B cell (primary cell): ENCODE results near the gene CHD9. TPM values are rescaled to one million over a fixed set of nuclear protein-coding genes. Genes with fewer than 3 reads are reported as not detected.
"Not testable (repeated sequence)": the region's sequence is repeated elsewhere in the genome, so short reads cannot be mapped to it uniquely, and the experiment has no call there.

ENCODE experiments used
- ATAC-seq: fragments of 200-7000 bp; cut with Tn5 transposase; one replicate; pipeline ENCODE4 v1.10.0; 2021; ENCODE audit warnings: low read depth, mild to moderate bottlenecking, moderate number of reproducible peaks, moderate library complexity
- CTCF ChIA-PET: fragments of 350-600 bp; sonication (Branson Sonifier 250); formaldehyde crosslinking; loops from one replicate; lab custom pipeline; 2021; ENCODE audit warnings: antibody characterized with exemption, inconsistent platforms; lab: Charles Lee
- POLR2A ChIA-PET: fragments of 350-600 bp; sonication (Branson Sonifier 250); formaldehyde crosslinking; loops from one replicate; lab custom pipeline; 2021; ENCODE audit warnings: antibody characterized with exemption; lab: Charles Lee
- DNase-seq: peaks from one replicate; pipeline ENCODE4 v3.0.0; 2013
- H2AFZ ChIP-seq: 2 replicates; pipeline ENCODE4 v1.6.1; 2012; ENCODE audit warnings: mild to moderate bottlenecking, low read depth, low read length; ENCODE audit not compliant: insufficient read depth, poor library complexity, severe bottlenecking
- H3K27ac ChIP-seq, 2 donors: 1 replicate in 1 of 2; 2 replicates in 1 of 2; pipeline ENCODE4 v1.5.1; 2012 to 2013; ENCODE audit warnings: low read length in 2 of 2, mild to moderate bottlenecking in 2 of 2, moderate library complexity in 1 of 2
- H3K27me3 ChIP-seq, 4 experiments: fragments of 200-600 bp in 1 of 4; sonication (generic) in 1 of 4; replicated peaks in 1 of 4; 1 replicate in 2 of 4; 2 replicates in 2 of 4; pipeline versions ENCODE4 v1.6.1 to v1.7.0; 2013 to 2016; ENCODE audit warnings: low read length in 3 of 4, mild to moderate bottlenecking in 2 of 4, mixed read lengths in 1 of 4, moderate library complexity in 1 of 4; ENCODE audit not compliant: insufficient read depth in 4 of 4, control insufficient read depth in 3 of 4; ENCODE audit errors: control extremely low read depth in 1 of 4
- H3K36me3 ChIP-seq, 2 experiments: replicated peaks in 1 of 2; 1 replicate in 1 of 2; 2 replicates in 1 of 2; pipeline versions ENCODE4 v1.6.1 to v1.7.1; 2013; ENCODE audit warnings: low read length in 1 of 2; ENCODE audit not compliant: insufficient read depth in 2 of 2, control insufficient read depth in 1 of 2; ENCODE audit errors: control extremely low read depth in 1 of 2, extremely low read depth in 1 of 2
- H3K4me1 ChIP-seq, 2 donors: fragments of 200-600 bp in 1 of 2; sonication (generic) in 1 of 2; 1 replicate in 1 of 2; 2 replicates in 1 of 2; pipeline versions ENCODE4 v1.5.1 to v1.6.1; 2013 to 2017; ENCODE audit warnings: low read length in 2 of 2; ENCODE audit not compliant: control insufficient read depth in 2 of 2, insufficient read depth in 2 of 2
- H3K4me2 ChIP-seq: replicated peaks from 2 replicates; pipeline ENCODE3; 2012; ENCODE audit warnings: mild to moderate bottlenecking, low read depth, low read length; ENCODE audit not compliant: poor library complexity, severe bottlenecking
- H3K4me3 ChIP-seq, 5 experiments: fragments of 200-600 bp in 1 of 5; sonication (generic) in 1 of 5; 1 replicate in 3 of 5; 2 replicates in 2 of 5; pipeline versions ENCODE4 v1.5.1 to v1.7.0; 2011 to 2016; ENCODE audit warnings: low read length in 4 of 5, mild to moderate bottlenecking in 4 of 5, low read depth in 2 of 5, control low read depth in 1 of 5, moderate library complexity in 1 of 5; ENCODE audit not compliant: insufficient read depth in 1 of 5; ENCODE audit errors: control extremely low read depth in 1 of 5, extremely low read depth in 1 of 5
- H3K79me2 ChIP-seq: fragments of 200-600 bp; sonication (generic); one replicate; pipeline ENCODE4 v1.6.0; 2016; ENCODE audit warnings: low read length; ENCODE audit not compliant: control insufficient read depth, insufficient read depth
- H3K9ac ChIP-seq: fragments of 200-600 bp; sonication (generic); 2 replicates; pipeline ENCODE4 v1.6.1; 2017; ENCODE audit warnings: mild to moderate bottlenecking, low read length, moderate library complexity
- H3K9me3 ChIP-seq, 3 donors: one replicate each; pipeline versions ENCODE4 v1.6.1 to v1.7.1; 2013; ENCODE audit warnings: low read length in 2 of 3; ENCODE audit not compliant: control insufficient read depth in 2 of 3, insufficient read depth in 1 of 3; ENCODE audit errors: control extremely low read depth in 1 of 3
- H4K20me1 ChIP-seq: 2 replicates; pipeline ENCODE4 v1.6.0; 2012; ENCODE audit warnings: mild to moderate bottlenecking, low read length; ENCODE audit not compliant: insufficient read depth, control insufficient read depth, poor library complexity, severe bottlenecking
- H3K27ac Mint-ChIP-seq: one replicate; pipeline ENCODE4 v1.8.0; 2021; ENCODE audit warnings: mixed read lengths
- H3K27me3 Mint-ChIP-seq: one replicate; pipeline ENCODE4 v1.8.0; 2021; ENCODE audit warnings: mixed read lengths
- H3K4me1 Mint-ChIP-seq: one replicate; pipeline ENCODE4 v1.8.0; 2021; ENCODE audit warnings: mixed read lengths
- H3K4me3 Mint-ChIP-seq: one replicate; pipeline ENCODE4 v1.8.0; 2021; ENCODE audit warnings: mixed read lengths
- H3K9me3 Mint-ChIP-seq: one replicate; pipeline ENCODE4 v1.8.0; 2022; ENCODE audit warnings: mixed read lengths; ENCODE audit not compliant: insufficient read depth
- EZH2 ChIP-seq: IDR thresholded peaks from 2 replicates; pipeline ENCODE4 v1.6.1; 2012; ENCODE audit warnings: borderline replicate concordance, low read depth, mild to moderate bottlenecking, moderate library complexity, low read length; ENCODE audit not compliant: insufficient read depth, poor library complexity, severe bottlenecking
- WGBS: methylation state at CpG from one replicate; pipeline ENCODE4 v1.1.5; 2013; ENCODE audit warnings: missing lambda C conversion rate; ENCODE audit not compliant: insufficient coverage; 5-methylcytosine and 5-hydroxymethylcytosine counted together
- intact Hi-C: fragments of 100-400 bp; cut with micrococcal nuclease; formaldehyde crosslinking; loops from one replicate; pipeline ENCODE4 v1.10.0; 2022
- polyA plus RNA-seq: library from polyadenylated mRNA; depleted of rRNA; stranded (reverse); fragments of >200 nt; gene quantifications from 2 replicates; pipeline ENCODE4 v1.2.3, GENCODE V29; 2012
- total RNA-seq, 2 donors: library from RNA; stranded (reverse); fragments of 120-200 nt in 1 of 2; gene quantifications; 1 replicate in 1 of 2; 2 replicates in 1 of 2; pipeline versions ENCODE4 v1.2.3 to v1.2.4, GENCODE V29; 2013 to 2022
- TF ChIP-seq, protein P1 (sequence below): fragments of 200-600 bp; IDR thresholded peaks from one replicate; pipeline ENCODE4 v1.8.0; 2022; ENCODE audit warnings: antibody characterized with exemption, mild to moderate bottlenecking

Gene CHD9
- total and polyA plus RNA-seq, 2 donors (not counting 1 experiment from before 2014, with no cell fraction given) = 12.2 to 102 TPM

DNA sequence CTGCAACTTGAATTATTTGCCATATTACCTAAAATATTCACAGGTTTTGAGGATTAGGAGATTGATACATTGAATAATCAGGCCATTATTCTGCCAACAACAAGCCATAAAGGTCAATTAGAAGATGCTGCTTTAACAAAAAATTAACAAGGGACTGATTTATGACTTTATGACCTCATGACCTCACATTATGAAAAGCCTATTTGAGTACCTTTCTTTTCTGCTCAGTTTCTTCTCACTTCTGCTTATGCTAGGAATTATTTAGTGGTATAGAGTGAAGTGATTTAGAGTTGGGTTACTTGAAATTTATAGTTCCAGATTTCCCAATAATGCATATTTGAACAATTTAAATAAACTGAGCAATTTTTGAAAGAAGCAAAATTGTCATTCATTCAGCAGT is 121.6 kb downstream of the CHD9 start:
- Histone ChIP-seq H3K9me3 (no peaks in the 10 kb centered on the region), H3K9ac (no peak overlapping the region), H4K20me1 (peaks cover 17% of the 10 kb centered on the region), H3K27ac (no peak overlapping the region), H3K36me3 (peaks cover 4 to 12% of the 10 kb centered on the region in 2 experiments), H3K79me2 (peaks cover 38% of the 10 kb centered on the region), H3K4me2 (no peak overlapping the region), H3K4me1 (peaks cover 0 to 2% of the 10 kb centered on the region in 2 donors), H2AFZ (no peak overlapping the region), H3K4me3 (no peak overlapping the region), H3K27me3 (no peaks in the 10 kb centered on the region)
- no peak overlapping the region for H3K27ac Mint-ChIP-seq
- POLR2A ChIA-PET = no interaction called here
- intact Hi-C loops = no loop called here
- no peak overlapping the region for H3K4me3 Mint-ChIP-seq
- TF ChIP-seq, protein P1, sequence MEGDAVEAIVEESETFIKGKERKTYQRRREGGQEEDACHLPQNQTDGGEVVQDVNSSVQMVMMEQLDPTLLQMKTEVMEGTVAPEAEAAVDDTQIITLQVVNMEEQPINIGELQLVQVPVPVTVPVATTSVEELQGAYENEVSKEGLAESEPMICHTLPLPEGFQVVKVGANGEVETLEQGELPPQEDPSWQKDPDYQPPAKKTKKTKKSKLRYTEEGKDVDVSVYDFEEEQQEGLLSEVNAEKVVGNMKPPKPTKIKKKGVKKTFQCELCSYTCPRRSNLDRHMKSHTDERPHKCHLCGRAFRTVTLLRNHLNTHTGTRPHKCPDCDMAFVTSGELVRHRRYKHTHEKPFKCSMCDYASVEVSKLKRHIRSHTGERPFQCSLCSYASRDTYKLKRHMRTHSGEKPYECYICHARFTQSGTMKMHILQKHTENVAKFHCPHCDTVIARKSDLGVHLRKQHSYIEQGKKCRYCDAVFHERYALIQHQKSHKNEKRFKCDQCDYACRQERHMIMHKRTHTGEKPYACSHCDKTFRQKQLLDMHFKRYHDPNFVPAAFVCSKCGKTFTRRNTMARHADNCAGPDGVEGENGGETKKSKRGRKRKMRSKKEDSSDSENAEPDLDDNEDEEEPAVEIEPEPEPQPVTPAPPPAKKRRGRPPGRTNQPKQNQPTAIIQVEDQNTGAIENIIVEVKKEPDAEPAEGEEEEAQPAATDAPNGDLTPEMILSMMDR = no peak
- TF ChIP-seq EZH2 = no peak
- H3K9me3 Mint-ChIP-seq = no peaks in the 10 kb centered on the region
- DNase-seq (no peak), ATAC-seq (no peak)
- H3K27me3 Mint-ChIP-seq = no peaks in the 10 kb centered on the region
- CTCF ChIA-PET = no interaction called here
- peaks cover 22% of the 10 kb centered on the region for H3K4me1 Mint-ChIP-seq

DNA sequence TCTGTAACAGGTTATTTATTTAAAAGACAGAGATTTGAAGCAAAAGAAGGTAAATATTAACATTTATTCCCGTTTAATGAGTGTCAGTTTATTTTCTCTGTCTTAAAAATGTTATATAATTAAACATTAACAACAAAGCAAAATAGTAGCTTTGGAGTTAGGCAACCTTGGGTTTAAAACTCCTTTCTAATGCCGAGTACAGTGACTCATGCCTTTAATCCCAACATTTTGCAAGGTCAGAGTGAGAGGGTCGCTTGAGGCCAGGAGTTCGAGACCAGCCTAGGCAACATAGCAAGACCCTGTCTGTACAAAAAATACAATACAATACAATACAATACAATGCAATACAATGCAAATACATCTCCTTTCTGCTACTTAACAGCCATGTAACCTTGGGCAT is 128.7 kb downstream of the CHD9 start:
- Histone ChIP-seq H3K9ac (no peak overlapping the region), H3K4me1 (peaks cover 0 to 3% of the 10 kb centered on the region in 2 donors), H3K4me3 (no peak overlapping the region), H3K27me3 (no peaks in the 10 kb centered on the region), H3K36me3 (peaks cover 6 to 17% of the 10 kb centered on the region in 2 experiments), H3K79me2 (peaks cover 45% of the 10 kb centered on the region), H3K27ac (no peak overlapping the region), H3K4me2 (no peak overlapping the region), H4K20me1 (peaks cover 4% of the 10 kb centered on the region), H3K9me3 (peaks cover 4 to 28% (median 25%) of the 10 kb centered on the region in 3 donors), H2AFZ (no peak overlapping the region)
- H3K27ac Mint-ChIP-seq = no peak overlapping the region
- DNase-seq = no peak
- H3K27me3 Mint-ChIP-seq = no peaks in the 10 kb centered on the region
- intact Hi-C loops = no loop called here
- ChIA-PET POLR2A (no interaction called here), CTCF (no interaction called here)
- no peak for ATAC-seq
- H3K4me3 Mint-ChIP-seq = no peak overlapping the region
- peaks cover 11% of the 10 kb centered on the region for H3K4me1 Mint-ChIP-seq
- WGBS = 98% methylated on average over 3 of the region's 4 CpGs
- H3K9me3 Mint-ChIP-seq = peaks cover 10% of the 10 kb centered on the region
- TF ChIP-seq EZH2 = no peak
- TF ChIP-seq, protein P1 = no peak

DNA sequence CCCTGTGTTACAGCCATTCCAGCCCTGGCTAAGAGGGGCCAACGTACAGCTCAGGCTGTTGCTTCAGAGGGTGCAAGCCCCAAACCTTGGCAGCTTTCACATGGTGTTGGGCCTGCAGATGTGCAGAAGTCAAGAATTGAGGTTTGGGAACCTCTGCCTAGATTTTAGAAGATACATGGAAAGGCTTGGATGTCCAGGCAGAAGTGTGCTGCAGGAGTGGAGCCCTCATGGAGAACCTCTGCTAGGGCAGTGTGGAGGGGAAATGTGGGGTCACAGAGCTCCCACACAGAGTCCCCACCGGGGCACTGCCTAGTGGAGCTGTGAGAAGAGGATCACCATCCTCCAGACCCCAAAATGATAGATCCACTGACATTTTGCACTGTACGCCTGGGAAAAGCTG is 130.9 kb downstream of the CHD9 start:
- POLR2A ChIA-PET = not testable (repeated sequence)
- H3K79me2 ChIP-seq = peaks cover 55% of the 10 kb centered on the region

More for the DNA sequence above, 130.9 kb downstream of the CHD9 start:
- H3K4me2 ChIP-seq, H3K4me1 ChIP-seq, H3K4me3 Mint-ChIP-seq, intact Hi-C loops, H3K9me3 Mint-ChIP-seq, ATAC-seq, H3K27ac ChIP-seq, H3K27me3 Mint-ChIP-seq, H2AFZ ChIP-seq, DNase-seq, H3K27me3 ChIP-seq, H3K27ac Mint-ChIP-seq, H3K4me3 ChIP-seq, CTCF ChIA-PET, H3K9ac ChIP-seq: not testable (repeated sequence)
- Histone ChIP-seq H3K9me3 (peaks cover 4 to 28% (median 25%) of the 10 kb centered on the region in 3 donors), H4K20me1 (peaks cover 11% of the 10 kb centered on the region), H3K36me3 (peaks cover 4 to 17% of the 10 kb centered on the region in 2 experiments)
- 100% methylated on average over 2 of the region's 3 CpGs for WGBS
- peaks cover 11% of the 10 kb centered on the region for H3K4me1 Mint-ChIP-seq
